Measurements from ENCODE around the gene XPO1.

- no peak for TF ChIP-seq CTCF (conservative IDR thresholded peaks at IDR 0.05 in 1 of 2, IDR thresholded peaks at IDR 0.05 in 1 of 2; ENCODE audit: extremely low read depth in 1 of 2, insufficient read depth in 1 of 2, low read depth in 1 of 2, low read length in 2 of 2)
- no peak for TF ChIP-seq EZH2 (IDR thresholded peaks at IDR 0.05; ENCODE audit: borderline replicate concordance, low read length)
Observed at GRCh38 chr2:61529944-61530735, 8.0 kb downstream of the XPO1 start.
